Measurements from ENCODE around the gene EAF2. TPM values are rescaled to one million over a fixed set of nuclear protein-coding genes. Genes with fewer than 3 reads are reported as not detected.
A peak's percentile ranks its signal among the peaks of the same experiment; 100 is the strongest.

The EAF2 gene
- total RNA-seq, 1 donor from 2014 or later = 14.1 TPM

DNA sequence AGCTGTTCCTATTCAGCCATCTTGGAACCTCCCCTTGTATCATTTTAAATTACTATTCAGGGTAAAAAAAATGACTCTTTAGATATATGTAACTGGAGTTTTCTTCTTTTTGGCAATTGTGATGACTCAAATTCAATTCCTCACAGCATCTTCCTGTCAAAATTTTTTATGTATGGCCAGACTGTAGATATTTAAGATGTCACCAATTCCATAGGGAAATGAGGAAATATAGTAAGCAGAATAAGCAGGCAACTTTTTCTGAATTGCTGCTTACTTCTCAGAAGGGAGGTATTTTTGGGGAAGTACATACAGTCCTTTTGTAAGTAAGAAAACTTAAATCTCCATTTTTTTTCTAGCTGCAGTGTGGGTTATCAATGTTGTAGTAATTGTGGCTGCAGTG, 28.8 kb downstream of the EAF2 start:
- no peak for DNase-seq

DNA sequence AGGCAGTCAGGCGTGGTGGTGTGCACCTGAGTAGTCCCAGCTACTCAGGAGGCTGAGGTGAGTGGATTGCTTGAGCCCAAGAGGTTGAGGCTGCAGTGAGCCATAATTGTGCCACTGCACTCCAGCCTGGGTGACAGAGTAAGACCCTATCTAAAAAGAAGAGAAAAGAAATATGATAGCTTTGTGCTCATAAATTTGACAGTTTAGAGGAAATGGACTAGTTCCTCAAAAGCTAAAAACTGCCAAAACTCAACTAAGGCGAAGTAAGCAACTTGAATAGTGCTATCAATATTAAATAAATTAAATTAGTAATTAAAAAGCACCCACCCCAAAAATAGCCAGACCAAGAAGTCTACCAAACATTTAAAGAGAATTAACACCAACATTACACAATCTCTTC, 34.7 kb downstream of the EAF2 start:
- DNase-seq = no peak

DNA sequence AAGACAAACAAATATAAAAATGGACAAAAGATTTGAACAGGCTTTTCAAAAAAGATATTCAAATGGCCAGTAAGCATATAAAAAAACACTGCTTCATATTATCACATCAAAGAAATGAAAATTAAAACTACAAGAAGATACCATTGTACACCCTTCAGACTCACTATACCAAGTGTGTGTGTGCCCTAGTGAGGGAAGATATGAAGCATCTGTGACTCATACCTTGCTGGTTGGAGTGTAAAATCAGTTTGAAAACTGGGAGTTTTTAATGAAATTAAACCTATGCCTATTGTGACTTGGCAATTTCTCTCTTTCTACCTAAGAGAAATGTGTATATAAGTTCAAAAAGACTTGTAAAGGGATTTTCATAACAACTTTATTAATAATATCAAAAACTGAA, 35.7 kb downstream of the EAF2 start:
- DNase-seq = no peak

DNA sequence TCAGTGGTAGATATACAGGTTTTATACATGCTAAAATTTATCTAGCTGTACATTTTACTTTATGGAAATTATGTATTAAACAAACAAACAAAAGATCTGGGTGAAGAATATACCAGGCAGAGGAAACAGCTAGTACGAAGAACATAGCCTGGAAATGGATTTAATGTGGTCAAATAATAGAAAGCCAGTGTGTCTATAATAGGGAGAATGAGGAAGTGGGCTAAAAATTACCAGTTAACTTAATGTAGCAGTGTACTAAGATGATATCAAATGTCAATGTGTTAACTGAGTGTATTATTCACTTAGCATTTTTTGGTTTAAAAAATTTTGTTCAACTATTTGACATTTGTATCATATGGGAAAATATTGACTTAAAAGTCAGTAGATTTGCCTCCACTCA, 36.4 kb downstream of the EAF2 start:
- DNase-seq = no peak

DNA sequence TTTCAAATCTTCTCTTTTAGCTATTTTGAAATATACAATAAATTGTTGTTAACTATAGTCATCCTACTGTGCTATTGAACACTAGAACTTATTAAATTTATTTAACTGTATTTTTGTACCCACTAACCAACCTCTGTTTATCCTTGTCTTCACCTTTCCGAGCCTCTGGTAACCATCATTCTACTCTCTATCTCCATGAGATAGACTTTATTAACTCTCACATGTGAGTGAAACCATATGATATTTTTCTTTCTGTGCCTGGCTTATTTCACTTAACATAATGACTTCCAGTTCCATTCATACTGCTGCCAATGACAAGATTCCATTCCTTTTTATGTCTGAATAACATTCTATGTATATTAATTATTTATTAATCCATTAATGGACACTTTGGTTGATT, 43.4 kb downstream of the EAF2 start:
- DNase-seq = no peak

DNA sequence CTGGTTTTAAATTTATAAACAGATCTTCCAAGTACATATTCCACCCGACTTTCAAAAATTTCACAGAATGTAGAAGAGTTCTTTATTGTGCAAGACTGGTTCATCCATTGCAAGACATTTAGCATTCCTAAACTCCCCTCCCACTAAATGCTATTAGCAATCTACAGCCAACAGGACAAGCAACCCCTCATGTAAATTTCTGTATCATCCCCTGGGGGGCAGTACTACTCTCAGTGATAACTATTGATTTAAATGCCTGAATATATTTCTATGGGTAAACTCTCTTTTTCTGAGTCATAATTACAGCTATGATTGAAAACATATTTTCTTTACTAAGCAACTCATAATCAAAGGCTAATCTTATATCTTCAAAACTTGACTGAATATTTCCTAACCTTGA, 48.5 kb downstream of the EAF2 start:
- DNase-seq = peak; percentile 8

DNA sequence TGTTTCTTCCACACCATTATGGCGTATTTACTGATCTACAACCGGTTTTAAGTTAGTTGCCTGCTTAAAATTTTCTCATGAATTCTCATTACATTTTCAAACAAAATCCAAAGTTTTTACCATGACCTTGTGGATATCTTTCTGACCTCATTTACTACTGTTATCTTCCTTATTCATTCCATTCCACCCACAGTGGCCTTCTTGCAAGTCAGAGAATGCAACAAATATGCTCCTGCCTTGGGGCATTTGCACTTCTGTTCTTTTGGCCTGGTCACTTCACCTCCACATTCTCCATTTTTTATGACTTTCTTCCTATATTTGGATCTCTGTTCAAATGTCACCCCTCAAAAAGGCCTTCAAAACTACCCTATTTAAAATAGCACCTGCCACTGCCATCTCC, 50.4 kb downstream of the EAF2 start:
- DNase-seq = no peak

DNA sequence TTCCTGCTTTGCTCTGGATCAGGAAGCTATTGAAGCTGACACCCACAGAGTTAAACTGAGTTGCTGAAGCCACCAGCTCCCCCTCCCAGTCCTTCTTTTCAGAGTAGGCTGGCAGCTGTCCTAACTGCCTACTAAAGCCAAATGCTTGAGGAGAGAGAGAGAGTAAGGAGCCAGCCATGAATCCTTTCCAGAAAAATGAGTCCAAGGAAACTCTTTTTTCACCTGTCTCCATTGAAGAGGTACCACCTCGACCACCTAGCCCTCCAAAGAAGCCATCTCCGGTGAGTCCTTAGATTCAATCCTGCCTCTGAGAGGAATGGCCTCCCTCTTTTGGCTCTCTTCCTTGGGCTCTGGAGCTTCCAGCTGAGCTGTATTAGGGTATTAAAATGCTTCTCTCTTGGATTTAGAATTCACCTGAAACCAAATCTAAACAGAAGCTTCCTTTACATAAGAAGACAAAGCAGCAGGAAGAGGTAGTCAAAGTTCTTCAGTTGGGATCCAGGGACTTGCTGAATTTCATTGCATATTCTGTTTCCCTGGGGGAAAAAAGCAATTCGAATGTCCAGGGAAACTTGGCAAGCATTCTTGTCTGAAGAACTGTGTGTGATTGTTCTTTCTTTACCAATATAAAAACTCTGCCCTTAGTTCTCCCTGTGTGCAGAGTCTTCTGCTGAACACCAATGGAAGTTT, 59.4 kb downstream of the EAF2 start, which contains the start of gene SLC15A2:
Gene SLC15A2 (plus strand): TSS at position 101 of the 690 bp plus-strand sequence. CDS start 76 bp downstream, at position 177.
- DNase-seq = peak; percentile 83

DNA sequence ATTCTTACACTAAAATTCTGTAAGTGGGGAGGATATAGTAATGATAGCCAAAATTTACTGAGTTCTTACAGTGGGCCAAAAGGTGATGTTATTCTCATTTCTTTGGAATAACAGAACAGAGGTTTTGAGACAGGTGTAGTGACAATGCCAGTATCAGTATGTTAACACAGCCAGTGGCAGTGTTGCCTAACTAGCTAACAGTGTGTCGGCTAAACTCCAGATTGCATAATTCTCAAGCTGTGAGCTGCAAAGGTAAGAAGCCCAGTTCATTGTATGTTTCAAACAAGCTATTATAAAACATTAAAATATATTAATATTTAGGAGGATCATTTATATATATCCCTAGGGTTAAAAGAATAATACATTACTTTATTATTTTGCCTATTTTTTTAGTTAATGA, 60.1 kb downstream of the EAF2 start:
- peak; percentile 11 for DNase-seq

DNA sequence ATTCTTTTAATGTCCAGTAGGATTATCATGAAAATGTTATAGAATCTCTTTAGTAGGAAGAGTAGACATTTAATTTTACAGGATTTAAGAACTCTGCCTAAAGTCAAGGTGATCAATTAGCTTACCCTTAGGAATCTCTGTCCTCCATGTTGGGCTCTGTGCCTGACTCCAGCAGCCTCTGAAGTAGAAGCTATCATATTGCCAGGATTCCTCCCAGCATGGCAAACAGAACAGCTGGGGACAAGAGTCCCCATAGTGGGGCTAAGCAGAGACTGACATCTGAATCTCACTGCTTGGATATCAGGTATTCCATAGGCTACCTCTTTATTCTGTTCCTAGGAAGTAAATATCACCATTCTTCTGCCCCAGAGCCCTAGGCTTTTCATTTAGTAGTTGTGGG, 60.7 kb downstream of the EAF2 start:
- peak; percentile 53 for DNase-seq

DNA sequence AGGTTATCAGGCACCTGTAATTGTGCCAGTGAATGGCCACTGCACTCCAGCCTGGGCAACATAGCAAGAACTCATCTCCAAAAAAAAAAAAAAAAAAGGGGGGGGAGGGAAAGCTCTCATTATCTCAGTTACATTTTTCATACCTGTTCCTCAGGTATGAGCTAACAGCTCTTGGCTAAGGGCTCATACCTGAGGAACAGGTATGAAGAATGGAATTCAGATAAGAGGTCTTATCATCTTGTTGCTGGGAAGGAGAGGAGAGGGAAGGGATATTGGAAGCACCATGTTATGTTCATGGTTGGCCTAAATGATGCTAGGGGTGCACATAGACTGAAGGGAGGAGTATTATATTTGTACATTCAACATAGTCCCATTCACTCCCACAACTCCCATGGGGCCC, 61.8 kb downstream of the EAF2 start:
- no peak for DNase-seq

DNA sequence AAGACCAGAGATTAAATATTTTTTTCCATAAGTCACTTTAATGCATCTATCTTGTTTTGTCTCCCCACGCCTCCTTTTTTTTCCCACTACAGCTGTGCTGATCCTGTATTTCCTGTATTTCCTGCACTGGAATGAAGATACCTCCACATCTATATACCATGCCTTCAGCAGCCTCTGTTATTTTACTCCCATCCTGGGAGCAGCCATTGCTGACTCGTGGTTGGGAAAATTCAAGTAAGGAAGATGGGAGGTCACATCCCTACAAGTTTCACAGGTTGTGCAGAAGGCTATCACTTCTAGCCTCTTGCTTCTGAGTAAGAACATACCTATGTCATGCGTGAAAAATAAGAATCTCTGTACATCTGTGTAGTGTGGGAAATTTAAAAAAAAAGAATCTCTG, 62.3 kb downstream of the EAF2 start:
- DNase-seq = no peak

DNA sequence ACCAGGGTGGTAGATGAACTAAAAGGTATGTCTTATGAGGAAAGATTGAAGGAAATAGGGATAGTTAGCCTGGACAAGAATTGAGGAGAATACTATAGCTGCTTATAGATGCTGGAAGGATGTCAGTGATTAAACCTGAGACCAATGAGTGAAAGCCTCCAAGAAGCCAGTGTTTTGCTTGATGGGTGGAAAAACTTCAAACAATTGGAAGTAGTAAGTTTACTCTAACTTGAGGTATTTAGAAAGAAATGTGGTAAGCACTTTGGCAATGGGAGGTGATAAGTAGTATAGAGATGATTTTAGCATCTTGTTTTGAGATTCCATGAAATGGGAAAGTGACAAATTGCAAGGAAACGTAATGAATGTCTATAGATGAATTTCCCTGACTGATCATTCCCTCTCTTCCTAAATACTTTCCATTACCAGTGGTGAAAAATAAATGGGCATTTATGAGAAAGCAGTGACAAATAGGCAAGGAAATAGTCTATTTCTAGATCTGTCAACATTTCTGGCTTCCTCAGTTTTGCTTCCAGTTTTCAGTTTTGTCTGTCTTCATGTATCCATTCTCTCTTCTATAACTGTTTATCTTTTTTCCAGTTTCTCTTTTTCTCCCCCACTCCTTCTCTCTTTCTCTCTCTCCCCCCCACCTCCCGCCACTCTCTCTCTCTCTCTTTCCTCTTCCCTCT, 78.4 kb downstream of the EAF2 start:
- DNase-seq = no peak

DNA sequence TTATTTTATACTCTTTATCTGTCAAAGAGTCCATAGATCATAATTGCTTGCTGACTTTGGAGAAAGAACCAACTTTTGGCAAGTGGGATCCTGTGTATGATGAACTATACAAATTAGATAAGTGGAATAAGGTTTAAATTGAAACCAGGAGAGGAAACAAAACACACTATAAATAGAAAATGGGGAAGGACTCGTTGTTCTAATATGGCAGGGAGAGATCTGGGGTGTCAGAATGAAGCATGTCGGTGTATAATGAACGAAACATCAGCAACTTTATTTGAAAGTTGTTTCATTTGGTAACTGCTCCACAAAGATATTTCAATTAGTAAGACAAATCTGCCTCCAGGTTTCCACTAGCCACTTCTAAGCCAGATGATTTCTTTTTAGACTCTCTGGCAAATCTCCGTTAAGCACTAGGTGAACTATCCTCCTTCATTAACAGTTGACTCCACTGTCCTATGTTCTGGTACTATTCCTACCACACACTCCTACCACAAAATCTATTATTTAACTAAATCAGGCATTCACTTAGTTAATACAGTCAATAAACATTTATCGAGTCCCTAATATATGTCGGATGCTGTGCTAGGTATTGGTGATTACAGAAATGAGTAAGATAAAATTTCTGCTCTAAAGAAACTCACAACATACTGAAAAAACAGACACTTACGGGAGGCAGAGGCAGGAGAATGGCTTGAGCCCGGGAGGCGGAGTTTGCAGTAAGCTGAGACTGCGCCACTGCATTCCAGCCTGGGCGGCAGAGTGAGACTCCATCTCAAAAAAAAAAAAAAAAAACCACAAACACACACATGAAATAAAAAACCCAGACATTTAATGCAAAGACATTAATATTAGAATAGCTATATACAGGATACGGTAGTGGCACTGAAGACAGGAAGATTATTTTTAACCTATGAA, 79.3 kb downstream of the EAF2 start:
- no peak for DNase-seq

DNA sequence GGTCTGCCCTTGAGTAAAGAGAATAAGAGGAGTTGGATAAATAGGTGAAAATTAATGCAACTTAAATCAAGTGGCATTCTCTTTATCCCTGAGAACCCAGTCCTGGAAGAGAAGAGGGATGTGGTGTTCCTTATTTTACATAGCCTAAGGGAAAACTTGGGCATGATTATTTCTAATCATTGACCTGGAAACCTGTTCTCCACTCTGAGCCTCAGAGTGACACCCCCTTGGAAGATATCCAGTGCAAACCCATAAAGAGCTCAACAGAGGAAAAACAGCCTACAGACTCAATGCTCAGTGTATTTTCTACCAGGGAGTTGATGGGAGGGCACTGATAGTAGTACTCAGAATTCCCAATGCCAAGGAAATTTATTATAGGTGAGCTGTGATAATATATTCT, 81.2 kb downstream of the EAF2 start:
- DNase-seq = no peak

DNA sequence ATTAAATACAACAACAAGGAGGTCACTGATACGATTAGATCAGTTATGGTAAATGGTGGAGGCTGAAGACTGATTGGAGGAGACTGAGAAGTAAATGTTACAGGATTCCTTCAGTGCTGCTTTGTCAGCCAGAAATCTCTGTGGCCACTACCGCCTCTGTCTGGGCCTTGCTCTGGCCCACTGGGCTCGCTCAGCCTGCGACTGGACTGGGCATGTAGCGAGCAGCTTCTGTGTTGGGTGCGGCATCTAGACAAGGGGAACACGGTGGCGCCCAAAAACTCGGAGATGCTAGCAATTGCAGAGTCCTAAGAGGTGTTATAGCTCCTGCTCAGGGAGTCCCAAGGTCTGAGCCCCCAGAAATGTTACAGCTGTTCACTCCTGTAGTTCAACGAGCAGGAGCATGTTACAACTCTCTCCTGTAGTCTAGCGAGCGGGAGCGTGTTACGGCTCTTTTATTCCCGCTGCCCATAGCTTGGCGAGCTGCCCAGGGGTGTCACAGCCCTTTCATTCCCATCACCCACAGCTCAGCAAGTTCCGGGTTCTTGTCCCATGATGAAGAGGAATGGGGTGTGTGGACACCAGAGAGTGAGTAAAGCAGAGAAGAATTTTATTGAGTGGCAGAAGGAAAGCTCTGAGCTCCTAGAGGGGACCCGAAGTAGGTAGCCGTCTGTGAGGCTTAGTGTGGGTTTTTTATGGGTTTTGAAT, 83.9 kb downstream of the EAF2 start:
- no peak for DNase-seq

DNA sequence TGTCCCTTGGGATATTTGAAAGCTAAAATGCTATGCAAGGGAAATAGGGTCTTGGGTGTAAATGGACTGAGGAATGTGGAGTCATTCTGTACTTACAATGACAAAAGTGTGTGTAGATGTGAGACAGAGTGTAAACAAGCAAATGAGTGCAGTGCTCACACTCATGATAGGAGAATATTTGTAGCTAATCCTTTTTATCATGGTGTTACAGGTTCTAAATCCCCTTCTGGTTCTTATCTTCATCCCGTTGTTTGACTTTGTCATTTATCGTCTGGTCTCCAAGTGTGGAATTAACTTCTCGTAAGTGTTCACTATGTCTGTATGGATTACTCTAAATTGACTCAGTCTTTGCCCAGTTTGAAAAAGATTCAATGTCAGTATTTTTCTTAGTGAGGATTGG, 89.7 kb downstream of the EAF2 start:
- no peak for DNase-seq

DNA sequence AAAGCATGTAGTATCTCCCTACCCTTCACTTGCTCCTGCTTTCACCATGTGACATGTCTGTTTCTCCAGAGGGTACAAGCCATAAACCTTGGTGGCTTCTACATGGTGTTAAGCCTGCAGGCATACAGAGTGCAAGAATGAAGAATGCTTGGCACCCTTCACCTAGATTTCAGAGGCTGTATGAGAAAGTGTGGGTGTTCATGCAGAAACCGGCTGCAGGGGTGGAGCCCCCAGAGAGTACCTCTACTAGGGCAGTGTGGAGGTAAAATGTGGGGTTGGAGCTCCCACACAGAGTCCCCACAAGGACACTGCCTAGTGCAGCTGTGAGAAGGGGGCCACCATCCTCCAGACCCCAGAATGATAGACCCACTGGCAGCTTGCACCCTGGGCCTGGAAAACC, 91.4 kb downstream of the EAF2 start:
- DNase-seq = no peak

All from tongue (tissue), 2 donors.